ENCODE data around the gene PKD2L2. TPM values are rescaled to one million over a fixed set of nuclear protein-coding genes. Genes with fewer than 3 reads are reported as not detected.
A peak's percentile ranks its signal among the peaks of the same experiment; 100 is the strongest.

Gene PKD2L2
- total RNA-seq (under 1 TPM in 1 of 2 donors, not detected in 1; 0.08 TPM), polyA plus RNA-seq (not detected)

DNA sequence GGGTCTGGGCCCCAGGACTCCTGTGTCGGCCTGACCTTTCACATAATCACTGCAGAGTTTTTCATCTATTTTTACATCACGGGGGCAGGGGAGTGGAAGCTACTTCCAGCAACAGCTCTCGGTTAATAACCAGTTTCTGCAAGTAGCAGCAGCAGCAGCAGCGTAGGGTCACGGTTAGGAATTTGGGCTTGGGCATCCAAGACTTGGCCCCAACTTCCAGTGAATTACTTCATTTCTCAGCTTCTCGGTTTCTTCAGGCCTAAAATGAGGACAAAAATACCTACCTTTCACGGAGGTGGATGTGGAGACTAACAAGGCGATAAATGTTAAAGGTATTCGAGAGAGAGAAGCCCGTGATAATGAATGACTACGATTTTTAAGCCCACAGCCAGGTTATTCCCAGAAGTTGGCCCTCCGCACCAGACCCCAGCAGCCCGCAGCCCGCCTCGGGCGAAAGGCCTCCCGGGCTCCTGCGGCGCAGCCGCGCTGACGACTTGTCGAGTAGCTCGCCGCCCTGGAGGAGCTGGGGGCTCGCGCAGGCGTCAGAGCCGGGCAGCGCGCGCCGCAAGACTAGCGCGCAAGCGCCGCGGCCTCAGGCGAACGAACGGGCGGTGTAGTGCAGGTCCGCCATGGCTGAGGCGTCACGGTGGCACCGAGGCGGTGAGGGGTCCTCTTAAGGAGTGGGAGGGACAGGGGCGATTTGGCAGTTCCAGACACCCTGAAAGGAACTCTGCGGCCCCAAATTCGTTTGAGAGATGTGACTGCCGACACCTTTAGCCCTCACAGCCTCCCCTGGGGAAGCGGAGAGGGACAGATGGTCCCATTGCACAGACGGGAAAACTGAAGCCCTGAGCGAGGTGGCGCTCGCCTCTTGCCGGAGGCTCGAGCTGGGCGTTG is at the start of gene PKD2L2:
Gene PKD2L2, plus strand, starts transcription at position 595 of the 897 bp plus-strand sequence. Its CDS starts 35 bp downstream, at position 630.
- TF ChIP-seq, protein P1, sequence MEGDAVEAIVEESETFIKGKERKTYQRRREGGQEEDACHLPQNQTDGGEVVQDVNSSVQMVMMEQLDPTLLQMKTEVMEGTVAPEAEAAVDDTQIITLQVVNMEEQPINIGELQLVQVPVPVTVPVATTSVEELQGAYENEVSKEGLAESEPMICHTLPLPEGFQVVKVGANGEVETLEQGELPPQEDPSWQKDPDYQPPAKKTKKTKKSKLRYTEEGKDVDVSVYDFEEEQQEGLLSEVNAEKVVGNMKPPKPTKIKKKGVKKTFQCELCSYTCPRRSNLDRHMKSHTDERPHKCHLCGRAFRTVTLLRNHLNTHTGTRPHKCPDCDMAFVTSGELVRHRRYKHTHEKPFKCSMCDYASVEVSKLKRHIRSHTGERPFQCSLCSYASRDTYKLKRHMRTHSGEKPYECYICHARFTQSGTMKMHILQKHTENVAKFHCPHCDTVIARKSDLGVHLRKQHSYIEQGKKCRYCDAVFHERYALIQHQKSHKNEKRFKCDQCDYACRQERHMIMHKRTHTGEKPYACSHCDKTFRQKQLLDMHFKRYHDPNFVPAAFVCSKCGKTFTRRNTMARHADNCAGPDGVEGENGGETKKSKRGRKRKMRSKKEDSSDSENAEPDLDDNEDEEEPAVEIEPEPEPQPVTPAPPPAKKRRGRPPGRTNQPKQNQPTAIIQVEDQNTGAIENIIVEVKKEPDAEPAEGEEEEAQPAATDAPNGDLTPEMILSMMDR (IDR thresholded peaks at IDR 0.05; ENCODE audit: low read depth, low read length, missing input control) = no peak
- peak; percentile 38 for TF ChIP-seq YY1 (IDR thresholded peaks at IDR 0.05)
- Histone ChIP-seq H3K4me3 (ENCODE audit: low read depth in 1 of 3, low read length in 3 of 3) (peak within 1 kb of the TSS; percentile 24 to 63 (median 38)), H3K4me1 (ENCODE audit: control insufficient read depth in 4 of 4, insufficient read depth in 4 of 4, low read length in 3 of 4) (peaks cover 0 to 2% (median 0%) of the 10 kb centered on the region in 4 donors), H3K9ac (ENCODE audit: low read depth in 1 of 2, low read length in 2 of 2) (peak within 1 kb of the TSS in 1 of 2 donors; percentile 73), H3K27me3 (ENCODE audit: control insufficient read depth in 4 of 4, insufficient read depth in 4 of 4, low read length in 3 of 4) (no peaks in the 10 kb centered on the region), H3K27ac (ENCODE audit: low read depth in 1 of 2, low read length in 2 of 2) (peak within 1 kb of the TSS; percentile 53 to 73), H3K9me3 (ENCODE audit: control insufficient read depth in 4 of 4, low read length in 3 of 4) (peaks cover 0 to 3% (median 0%) of the 10 kb centered on the region in 4 donors), H3K36me3 (ENCODE audit: control insufficient read depth in 4 of 4, insufficient read depth in 3 of 4, low read depth in 1 of 4, low read length in 3 of 4) (no peaks in the 10 kb centered on the region)
- WGBS = 29% methylated on average over 59 of the region's 59 CpGs
- peak; percentile 72 for DNase-seq (ENCODE audit: low spot score)

GRCh38 chr5:137842296-137842695 is 47.0 kb upstream of the PKD2L2 start:
- no peak for DNase-seq (ENCODE audit: low spot score)
- Histone ChIP-seq H3K4me3 (ENCODE audit: low read depth in 1 of 3, low read length in 3 of 3) (no peak overlapping the region), H3K27me3 (ENCODE audit: control insufficient read depth in 4 of 4, insufficient read depth in 4 of 4, low read length in 3 of 4) (peaks cover 0 to 2% (median 0%) of the 10 kb centered on the region in 4 donors), H3K9me3 (ENCODE audit: control insufficient read depth in 4 of 4, low read length in 3 of 4) (no peaks in the 10 kb centered on the region), H3K9ac (ENCODE audit: low read depth in 1 of 2, low read length in 2 of 2) (no peak overlapping the region), H3K36me3 (ENCODE audit: control insufficient read depth in 4 of 4, insufficient read depth in 3 of 4, low read depth in 1 of 4, low read length in 3 of 4) (no peaks in the 10 kb centered on the region), H3K4me1 (ENCODE audit: control insufficient read depth in 4 of 4, insufficient read depth in 4 of 4, low read length in 3 of 4) (no peaks in the 10 kb centered on the region), H3K27ac (ENCODE audit: low read depth in 1 of 2, low read length in 2 of 2) (no peak overlapping the region)
- TF ChIP-seq SP1 (IDR thresholded peaks at IDR 0.05) (no peak), ZBTB33 (IDR thresholded peaks at IDR 0.05) (no peak), NR2F2 (IDR thresholded peaks at IDR 0.05) (no peak), HNF4G (IDR thresholded peaks at IDR 0.05) (no peak), EGR1 (IDR thresholded peaks at IDR 0.05; ENCODE audit: low read depth in 2 of 2) (no peak), RXRA (IDR thresholded peaks at IDR 0.05) (no peak)
- WGBS = 81% methylated on average over 5 of the region's 5 CpGs

- Histone ChIP-seq H3K36me3 (ENCODE audit: control insufficient read depth in 4 of 4, insufficient read depth in 3 of 4, low read depth in 1 of 4, low read length in 3 of 4) (no peaks in the 10 kb centered on the region), H3K27ac (ENCODE audit: low read depth in 1 of 2, low read length in 2 of 2) (no peak overlapping the region), H3K4me1 (ENCODE audit: control insufficient read depth in 4 of 4, insufficient read depth in 4 of 4, low read length in 3 of 4) (no peaks in the 10 kb centered on the region), H3K27me3 (ENCODE audit: control insufficient read depth in 4 of 4, insufficient read depth in 4 of 4, low read length in 3 of 4) (peaks cover 0 to 2% (median 0%) of the 10 kb centered on the region in 4 donors), H3K9me3 (ENCODE audit: control insufficient read depth in 4 of 4, low read length in 3 of 4) (no peaks in the 10 kb centered on the region), H3K4me3 (ENCODE audit: low read depth in 1 of 3, low read length in 3 of 3) (no peak overlapping the region), H3K9ac (ENCODE audit: low read depth in 1 of 2, low read length in 2 of 2) (no peak overlapping the region)
- DNase-seq (ENCODE audit: low spot score) = no peak
- TF ChIP-seq HNF4G (IDR thresholded peaks at IDR 0.05) (no peak), EGR1 (IDR thresholded peaks at IDR 0.05; ENCODE audit: low read depth in 2 of 2) (no peak), NR2F2 (IDR thresholded peaks at IDR 0.05) (no peak), HNF4A (conservative IDR thresholded peaks at IDR 0.05) (no peak), GABPA (IDR thresholded peaks at IDR 0.05 in 1 of 2, conservative IDR thresholded peaks at IDR 0.05 in 1 of 2) (no peak), FOXA1 (IDR thresholded peaks at IDR 0.05) (no peak), RAD21 (IDR thresholded peaks at IDR 0.05) (no peak), SP1 (IDR thresholded peaks at IDR 0.05) (no peak), YY1 (IDR thresholded peaks at IDR 0.05) (no peak), FOXA2 (IDR thresholded peaks at IDR 0.05) (no peak)
- TF ChIP-seq, protein P2, sequence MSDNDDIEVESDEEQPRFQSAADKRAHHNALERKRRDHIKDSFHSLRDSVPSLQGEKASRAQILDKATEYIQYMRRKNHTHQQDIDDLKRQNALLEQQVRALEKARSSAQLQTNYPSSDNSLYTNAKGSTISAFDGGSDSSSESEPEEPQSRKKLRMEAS (IDR thresholded peaks at IDR 0.05) = no peak
- TF ChIP-seq, protein P1 (IDR thresholded peaks at IDR 0.05; ENCODE audit: low read depth, low read length, missing input control) = no peak
- TF ChIP-seq, protein P3, sequence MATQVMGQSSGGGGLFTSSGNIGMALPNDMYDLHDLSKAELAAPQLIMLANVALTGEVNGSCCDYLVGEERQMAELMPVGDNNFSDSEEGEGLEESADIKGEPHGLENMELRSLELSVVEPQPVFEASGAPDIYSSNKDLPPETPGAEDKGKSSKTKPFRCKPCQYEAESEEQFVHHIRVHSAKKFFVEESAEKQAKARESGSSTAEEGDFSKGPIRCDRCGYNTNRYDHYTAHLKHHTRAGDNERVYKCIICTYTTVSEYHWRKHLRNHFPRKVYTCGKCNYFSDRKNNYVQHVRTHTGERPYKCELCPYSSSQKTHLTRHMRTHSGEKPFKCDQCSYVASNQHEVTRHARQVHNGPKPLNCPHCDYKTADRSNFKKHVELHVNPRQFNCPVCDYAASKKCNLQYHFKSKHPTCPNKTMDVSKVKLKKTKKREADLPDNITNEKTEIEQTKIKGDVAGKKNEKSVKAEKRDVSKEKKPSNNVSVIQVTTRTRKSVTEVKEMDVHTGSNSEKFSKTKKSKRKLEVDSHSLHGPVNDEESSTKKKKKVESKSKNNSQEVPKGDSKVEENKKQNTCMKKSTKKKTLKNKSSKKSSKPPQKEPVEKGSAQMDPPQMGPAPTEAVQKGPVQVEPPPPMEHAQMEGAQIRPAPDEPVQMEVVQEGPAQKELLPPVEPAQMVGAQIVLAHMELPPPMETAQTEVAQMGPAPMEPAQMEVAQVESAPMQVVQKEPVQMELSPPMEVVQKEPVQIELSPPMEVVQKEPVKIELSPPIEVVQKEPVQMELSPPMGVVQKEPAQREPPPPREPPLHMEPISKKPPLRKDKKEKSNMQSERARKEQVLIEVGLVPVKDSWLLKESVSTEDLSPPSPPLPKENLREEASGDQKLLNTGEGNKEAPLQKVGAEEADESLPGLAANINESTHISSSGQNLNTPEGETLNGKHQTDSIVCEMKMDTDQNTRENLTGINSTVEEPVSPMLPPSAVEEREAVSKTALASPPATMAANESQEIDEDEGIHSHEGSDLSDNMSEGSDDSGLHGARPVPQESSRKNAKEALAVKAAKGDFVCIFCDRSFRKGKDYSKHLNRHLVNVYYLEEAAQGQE (IDR thresholded peaks at IDR 0.05) = no peak
- 79% methylated on average over 4 of the region's 4 CpGs for WGBS
Measured at GRCh38 chr5:137843676-137844299, 45.5 kb upstream of the PKD2L2 start.

All from liver (tissue), 9 donors.